Rectal smooth muscle tissue (tissue), 1 donor: ENCODE results near the gene OR51E2.

Experiments
- H3K27ac ChIP-seq: one replicate; pipeline ENCODE4 v1.7.0; 2013; ENCODE audit warnings: low read depth, low read length, inconsistent platforms
- H3K27me3 ChIP-seq: one replicate; pipeline ENCODE4 v1.7.0; 2013; ENCODE audit warnings: low read length; ENCODE audit not compliant: control insufficient read depth, insufficient read depth
- H3K36me3 ChIP-seq: one replicate; pipeline ENCODE4 v1.7.0; 2013; ENCODE audit warnings: low read length; ENCODE audit not compliant: control insufficient read depth, insufficient read depth
- H3K4me1 ChIP-seq: one replicate; pipeline ENCODE4 v1.7.0; 2013; ENCODE audit warnings: low read length; ENCODE audit not compliant: control insufficient read depth, insufficient read depth
- H3K4me3 ChIP-seq: one replicate; pipeline ENCODE4 v1.7.0; 2013; ENCODE audit warnings: low read length
- H3K9ac ChIP-seq: one replicate; pipeline ENCODE4 v1.7.0; 2013; ENCODE audit warnings: low read length

Gene OR51E2

DNA sequence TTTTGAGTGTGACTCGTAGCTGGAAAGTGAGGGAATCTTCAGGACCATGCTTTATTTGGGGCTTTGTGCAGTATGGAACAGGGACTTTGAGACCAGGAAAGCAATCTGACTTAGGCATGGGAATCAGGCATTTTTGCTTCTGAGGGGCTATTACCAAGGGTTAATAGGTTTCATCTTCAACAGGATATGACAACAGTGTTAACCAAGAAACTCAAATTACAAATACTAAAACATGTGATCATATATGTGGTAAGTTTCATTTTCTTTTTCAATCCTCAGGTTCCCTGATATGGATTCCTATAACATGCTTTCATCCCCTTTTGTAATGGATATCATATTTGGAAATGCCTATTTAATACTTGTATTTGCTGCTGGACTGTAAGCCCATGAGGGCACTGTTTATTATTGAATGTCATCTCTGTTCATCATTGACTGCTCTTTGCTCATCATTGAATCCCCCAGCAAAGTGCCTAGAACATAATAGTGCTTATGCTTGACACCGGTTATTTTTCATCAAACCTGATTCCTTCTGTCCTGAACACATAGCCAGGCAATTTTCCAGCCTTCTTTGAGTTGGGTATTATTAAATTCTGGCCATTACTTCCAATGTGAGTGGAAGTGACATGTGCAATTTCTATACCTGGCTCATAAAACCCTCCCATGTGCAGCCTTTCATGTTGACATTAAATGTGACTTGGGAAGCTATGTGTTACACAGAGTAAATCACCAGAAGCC is 42.9 kb downstream of the OR51E2 start:
- Histone ChIP-seq H3K4me1 (no peaks in the 10 kb centered on the region), H3K4me3 (no peak overlapping the region), H3K9ac (no peak overlapping the region), H3K27ac (no peak overlapping the region), H3K27me3 (no peaks in the 10 kb centered on the region), H3K36me3 (no peaks in the 10 kb centered on the region)

GRCh38 chr11:4647766-4648165 is 49.9 kb downstream of the OR51E2 start:
- Histone ChIP-seq H3K27ac (no peak overlapping the region), H3K4me1 (peaks cover 16% of the 10 kb centered on the region), H3K9ac (no peak overlapping the region), H3K36me3 (no peaks in the 10 kb centered on the region), H3K27me3 (no peaks in the 10 kb centered on the region), H3K4me3 (no peak overlapping the region)

GRCh38 chr11:4645974-4646373 is 51.7 kb downstream of the OR51E2 start:
- Histone ChIP-seq H3K9ac (no peak overlapping the region), H3K4me3 (no peak overlapping the region), H3K27ac (peak overlapping the region; percentile 69), H3K4me1 (peaks cover 16% of the 10 kb centered on the region), H3K27me3 (no peaks in the 10 kb centered on the region), H3K36me3 (no peaks in the 10 kb centered on the region)

DNA sequence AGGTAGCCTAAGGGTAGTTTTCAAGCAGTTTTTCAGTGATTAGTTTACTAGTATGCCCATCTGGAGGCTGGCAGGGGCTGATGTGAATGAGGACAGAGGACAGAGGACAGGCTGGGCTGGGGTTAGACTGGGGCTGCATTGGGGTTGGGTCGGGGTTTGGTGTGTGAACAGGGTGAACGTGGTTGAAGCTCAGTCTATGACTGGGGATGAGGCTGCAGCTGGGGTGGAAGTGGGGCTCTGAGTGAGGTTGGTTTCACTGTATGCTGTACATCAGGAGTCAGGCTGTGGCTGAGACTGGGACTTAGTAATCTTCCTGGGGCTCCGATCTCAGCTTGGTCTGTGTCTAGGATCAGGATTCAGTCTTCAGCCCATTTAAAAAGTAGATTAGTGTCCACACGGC is 53.4 kb downstream of the OR51E2 start:
- H3K4me3 ChIP-seq = peak overlapping the region; percentile 25
- H3K4me1 ChIP-seq = peaks cover 16% of the 10 kb centered on the region
- H3K9ac ChIP-seq = no peak overlapping the region
- no peak overlapping the region for H3K27ac ChIP-seq
- H3K27me3 ChIP-seq = no peaks in the 10 kb centered on the region
- no peaks in the 10 kb centered on the region for H3K36me3 ChIP-seq

DNA sequence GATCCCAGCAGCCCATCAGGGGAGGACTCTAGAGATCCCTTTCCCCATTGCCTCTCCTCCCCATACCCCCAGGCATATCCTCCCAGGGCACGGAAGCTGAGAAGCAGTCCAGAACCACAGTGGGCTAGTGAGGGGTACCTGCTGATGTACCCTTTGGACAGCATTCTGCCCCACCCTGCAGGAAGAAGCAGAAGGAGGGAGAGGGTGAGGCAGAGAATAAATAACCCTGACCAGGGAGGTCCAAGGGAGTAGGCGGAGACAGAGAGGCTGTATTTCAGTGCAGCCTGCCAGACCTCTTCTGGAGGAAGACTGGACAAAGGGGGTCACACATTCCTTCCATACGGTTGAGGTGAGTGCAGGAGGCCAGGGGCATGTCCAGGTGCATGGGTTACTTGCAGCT is 54.0 kb downstream of the OR51E2 start, which contains the start of gene OR51E1:
Gene OR51E1 (plus strand): TSS at position 301 of the 400 bp plus-strand sequence. CDS start 8,545 bp downstream, outside the sequence.
- H3K4me1 ChIP-seq = peaks cover 16% of the 10 kb centered on the region

GRCh38 chr11:4643076-4643475 is 54.6 kb downstream of the OR51E2 start:
- Histone ChIP-seq H3K4me3 (no peak overlapping the region), H3K27me3 (no peaks in the 10 kb centered on the region), H3K4me1 (peaks cover 16% of the 10 kb centered on the region), H3K27ac (no peak overlapping the region), H3K9ac (no peak overlapping the region), H3K36me3 (no peaks in the 10 kb centered on the region)

More for the DNA sequence above, 54.0 kb downstream of the OR51E2 start, which contains the start of gene OR51E1:
- H3K4me3 ChIP-seq = peak within 1 kb of the TSS; percentile 25
- no peaks in the 10 kb centered on the region for H3K27me3 ChIP-seq
- H3K27ac ChIP-seq = no peak within 1 kb of the TSS
- H3K36me3 ChIP-seq = no peaks in the 10 kb centered on the region
- no peak within 1 kb of the TSS for H3K9ac ChIP-seq

DNA sequence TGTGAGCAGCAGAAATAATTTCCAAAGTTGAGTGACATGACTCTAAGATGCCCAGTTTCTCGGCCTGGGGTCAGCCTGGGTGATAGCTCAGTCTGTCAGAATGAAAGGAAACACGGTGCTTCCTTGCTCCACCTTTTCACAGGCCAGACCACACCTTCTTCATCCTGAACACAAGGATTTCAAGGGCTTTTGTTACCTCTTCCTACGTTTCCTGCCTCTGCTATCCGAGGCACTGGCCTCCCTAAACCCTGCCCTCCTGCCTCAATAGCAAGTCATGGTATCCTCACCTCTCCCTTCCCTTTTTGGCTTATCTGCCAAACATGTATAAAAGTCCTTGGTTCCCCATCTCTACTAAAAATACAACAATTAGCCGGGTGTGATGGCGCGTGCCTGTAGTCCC is 55.6 kb downstream of the OR51E2 start:
- Histone ChIP-seq H3K4me1 (peaks cover 16% of the 10 kb centered on the region), H3K9ac (no peak overlapping the region), H3K27ac (no peak overlapping the region), H3K27me3 (no peaks in the 10 kb centered on the region), H3K36me3 (no peaks in the 10 kb centered on the region), H3K4me3 (no peak overlapping the region)

DNA sequence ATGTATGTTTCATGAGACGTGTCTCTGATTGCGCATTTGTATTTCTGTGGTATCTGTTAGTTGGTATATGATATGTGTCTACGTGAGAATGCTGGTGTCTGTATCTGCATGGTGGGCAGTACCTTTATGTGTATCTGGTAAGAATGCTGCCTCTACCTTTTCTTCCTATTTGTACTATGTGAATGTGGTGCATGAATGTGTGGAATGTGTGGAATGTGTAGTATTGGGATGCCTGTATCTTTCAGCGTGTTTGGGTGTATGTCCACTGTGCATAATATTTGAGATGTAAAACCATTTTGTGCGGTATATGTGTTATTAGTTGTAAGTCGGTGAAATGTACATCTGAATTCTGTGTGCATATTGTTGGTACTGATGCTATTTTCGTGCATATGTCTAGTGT is 56.2 kb downstream of the OR51E2 start:
- H3K27ac ChIP-seq = no peak overlapping the region
- H3K36me3 ChIP-seq = no peaks in the 10 kb centered on the region
- no peak overlapping the region for H3K9ac ChIP-seq
- no peaks in the 10 kb centered on the region for H3K27me3 ChIP-seq
- peaks cover 14% of the 10 kb centered on the region for H3K4me1 ChIP-seq
- H3K4me3 ChIP-seq = no peak overlapping the region

DNA sequence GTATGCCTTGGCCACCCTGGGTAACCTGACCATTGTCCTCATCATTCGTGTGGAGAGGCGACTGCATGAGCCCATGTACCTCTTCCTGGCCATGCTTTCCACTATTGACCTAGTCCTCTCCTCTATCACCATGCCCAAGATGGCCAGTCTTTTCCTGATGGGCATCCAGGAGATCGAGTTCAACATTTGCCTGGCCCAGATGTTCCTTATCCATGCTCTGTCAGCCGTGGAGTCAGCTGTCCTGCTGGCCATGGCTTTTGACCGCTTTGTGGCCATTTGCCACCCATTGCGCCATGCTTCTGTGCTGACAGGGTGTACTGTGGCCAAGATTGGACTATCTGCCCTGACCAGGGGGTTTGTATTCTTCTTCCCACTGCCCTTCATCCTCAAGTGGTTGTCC is 57.7 kb downstream of the OR51E2 start:
- Histone ChIP-seq H3K27me3 (no peaks in the 10 kb centered on the region), H3K4me3 (no peak overlapping the region), H3K9ac (no peak overlapping the region), H3K36me3 (no peaks in the 10 kb centered on the region), H3K27ac (no peak overlapping the region), H3K4me1 (peaks cover 5% of the 10 kb centered on the region)

DNA sequence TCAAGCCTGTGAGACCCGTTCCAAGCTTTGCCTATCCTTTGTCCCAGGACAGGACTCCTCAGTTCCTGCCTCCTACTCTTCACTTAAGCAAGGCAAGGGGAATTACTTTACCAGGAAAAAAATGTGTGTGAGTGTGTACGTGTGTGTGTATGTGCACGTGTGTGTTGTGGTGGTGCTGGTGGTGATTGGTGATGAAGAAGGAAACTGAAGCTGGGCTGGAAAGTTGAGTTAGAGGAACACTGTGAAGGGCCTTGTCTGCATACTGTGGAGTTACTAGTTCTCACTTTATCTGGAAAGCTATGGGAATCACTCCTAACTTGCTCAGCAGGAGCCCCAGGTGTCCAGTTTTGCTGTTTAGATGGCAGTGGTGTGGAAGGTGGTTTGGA is 60.0 kb downstream of the OR51E2 start:
- Histone ChIP-seq H3K4me1 (no peaks in the 10 kb centered on the region), H3K27ac (no peak overlapping the region), H3K4me3 (no peak overlapping the region), H3K27me3 (no peaks in the 10 kb centered on the region), H3K36me3 (no peaks in the 10 kb centered on the region), H3K9ac (no peak overlapping the region)

- H3K36me3 ChIP-seq = no peaks in the 10 kb centered on the region
- no peak within 1 kb of the TSS for H3K27ac ChIP-seq
- no peak within 1 kb of the TSS for H3K9ac ChIP-seq
- H3K4me1 ChIP-seq = no peaks in the 10 kb centered on the region
- no peaks in the 10 kb centered on the region for H3K27me3 ChIP-seq
- H3K4me3 ChIP-seq = peak within 1 kb of the TSS; percentile 64
These were observed 60.5 kb downstream of the OR51E2 start, which contains the start of gene OR51D1 for GRCh38 chr11:4636962-4637661. Gene OR51D1 (plus strand): TSS chr11:4637477. CDS start chr11:4639791, 2,314 bp downstream.

GRCh38 chr11:4636136-4636535 is 61.5 kb downstream of the OR51E2 start:
- Histone ChIP-seq H3K27me3 (no peaks in the 10 kb centered on the region), H3K27ac (no peak overlapping the region), H3K9ac (no peak overlapping the region), H3K4me3 (no peak overlapping the region), H3K4me1 (no peaks in the 10 kb centered on the region), H3K36me3 (no peaks in the 10 kb centered on the region)
